GM10266 (cell line): Measurements from ENCODE around the gene SBSN.

Experiments
- DNase-seq: peaks from one replicate; pipeline ENCODE4 v3.0.0; 2012; ENCODE audit errors: extremely low spot score
- CTCF ChIP-seq: IDR thresholded peaks from 2 replicates; pipeline ENCODE4 v1.5.1; 2012; ENCODE audit warnings: mild to moderate bottlenecking, low read depth; ENCODE audit not compliant: control insufficient read depth, insufficient read depth; ENCODE audit errors: missing control alignments

SBSN gene

GRCh38 chr19:35554076-35554475 lies 26.0 kb upstream of the SBSN start:
- no peak for DNase-seq
- TF ChIP-seq CTCF = no peak

GRCh38 chr19:35553385-35554000 lies 25.4 kb upstream of the SBSN start:
- no peak for TF ChIP-seq CTCF
- DNase-seq = no peak

GRCh38 chr19:35552534-35553384 lies 24.6 kb upstream of the SBSN start:
- TF ChIP-seq CTCF = no peak
- DNase-seq = no peak

GRCh38 chr19:35551091-35551810 lies 23.1 kb upstream of the SBSN start:
- DNase-seq = no peak
- no peak for TF ChIP-seq CTCF

GRCh38 chr19:35549879-35550523 lies 21.9 kb upstream of the SBSN start:
- no peak for DNase-seq
- no peak for TF ChIP-seq CTCF

- TF ChIP-seq CTCF = peak; percentile 79
- DNase-seq = peak; percentile 85
Measured at GRCh38 chr19:35549174-35549788, 21.2 kb upstream of the SBSN start.
